Measurements from ENCODE around the gene ATN1.

ATN1 gene

GRCh38 chr12:6923003-6923732, 4.6 kb upstream of the ATN1 start:
- TF ChIP-seq JUND (IDR thresholded peaks at IDR 0.05; ENCODE audit: low read depth): no peak
- DNase-seq (ENCODE audit: low read depth in 1 of 2, low spot score in 1 of 2): no peak
- in situ Hi-C loops (cut with HindIII; ENCODE audit: low pct_unique_long_range_greater_than_20kb, low sequenced_read_pairs): no loop called here

- in situ Hi-C loops (cut with HindIII; ENCODE audit: low pct_unique_long_range_greater_than_20kb, low sequenced_read_pairs): no loop called here
- no peak for DNase-seq (ENCODE audit: low read depth in 1 of 2, low spot score in 1 of 2)
- no peak for TF ChIP-seq JUND (IDR thresholded peaks at IDR 0.05; ENCODE audit: low read depth)
Measured at GRCh38 chr12:6923851-6924250, 3.9 kb upstream of the ATN1 start.

DNA sequence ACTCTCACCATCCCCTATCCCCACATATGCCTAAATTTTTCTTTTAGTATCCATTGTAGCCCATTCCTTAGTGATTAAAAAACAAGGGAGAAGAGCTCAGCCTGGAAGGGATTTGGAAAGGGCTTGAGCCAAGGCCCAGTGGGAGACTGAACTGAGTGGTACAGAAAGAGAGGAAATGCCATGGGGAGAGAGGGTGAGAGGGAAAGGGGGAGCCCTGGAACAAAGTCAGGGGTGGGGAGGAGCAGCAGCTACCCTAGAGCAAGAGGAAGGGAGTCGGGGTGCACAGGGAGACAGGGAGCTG, 2.6 kb upstream of the ATN1 start:
- TF ChIP-seq JUND (IDR thresholded peaks at IDR 0.05; ENCODE audit: low read depth): no peak
- in situ Hi-C loops (cut with HindIII; ENCODE audit: low pct_unique_long_range_greater_than_20kb, low sequenced_read_pairs): no loop called here
- no peak for DNase-seq (ENCODE audit: low read depth in 1 of 2, low spot score in 1 of 2)

GRCh38 chr12:6925540-6926279, 2.0 kb upstream of the ATN1 start:
- TF ChIP-seq JUND (IDR thresholded peaks at IDR 0.05; ENCODE audit: low read depth): 0 out of 2 replicates have a peak, but pooled peaks have one; percentile 13
- DNase-seq (ENCODE audit: low read depth in 1 of 2, low spot score in 1 of 2): peak in 1 of 2 experiments; percentile 78
- in situ Hi-C loops (cut with HindIII; ENCODE audit: low pct_unique_long_range_greater_than_20kb, low sequenced_read_pairs): no loop called here

DNA sequence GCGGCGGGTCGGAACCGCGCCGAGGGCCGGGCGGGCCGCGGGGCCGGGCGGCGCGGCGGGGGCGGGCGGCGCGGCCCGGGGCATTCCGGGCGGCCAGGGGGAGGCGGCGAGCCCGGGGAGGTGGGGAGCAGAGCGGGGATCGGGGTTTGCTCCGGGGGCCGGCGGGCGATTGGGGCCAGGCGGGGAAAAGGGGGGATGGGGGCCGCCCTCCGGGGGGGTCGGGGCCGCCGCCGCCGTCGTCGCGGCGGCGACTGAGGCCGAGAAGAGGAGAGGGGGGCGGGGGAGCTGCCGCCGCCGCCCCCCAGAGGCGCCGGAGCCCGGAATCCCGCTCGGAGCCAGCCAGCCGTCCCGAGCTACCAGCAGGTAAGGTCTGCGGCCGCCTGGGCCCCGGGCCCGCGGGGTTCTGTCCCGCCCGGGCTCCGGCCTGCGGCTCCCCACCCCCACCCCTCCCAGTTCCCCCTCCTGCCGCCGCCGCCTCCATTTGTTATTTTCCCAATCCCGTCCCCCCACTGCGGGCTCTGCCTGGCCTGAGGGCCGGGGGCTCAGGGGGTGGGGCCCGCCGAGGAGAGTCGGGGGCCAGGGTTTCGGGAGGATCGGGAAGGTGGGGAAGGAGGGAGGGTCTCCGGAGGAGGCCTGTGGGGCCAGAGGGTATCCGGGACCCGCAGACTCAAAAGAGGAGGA, 403 bp downstream of the ATN1 start:
- DNase-seq (ENCODE audit: low read depth in 1 of 2, low spot score in 1 of 2): no peak
- no peak for TF ChIP-seq JUND (IDR thresholded peaks at IDR 0.05; ENCODE audit: low read depth)
- in situ Hi-C loops (cut with HindIII; ENCODE audit: low pct_unique_long_range_greater_than_20kb, low sequenced_read_pairs): no loop called here

DNA sequence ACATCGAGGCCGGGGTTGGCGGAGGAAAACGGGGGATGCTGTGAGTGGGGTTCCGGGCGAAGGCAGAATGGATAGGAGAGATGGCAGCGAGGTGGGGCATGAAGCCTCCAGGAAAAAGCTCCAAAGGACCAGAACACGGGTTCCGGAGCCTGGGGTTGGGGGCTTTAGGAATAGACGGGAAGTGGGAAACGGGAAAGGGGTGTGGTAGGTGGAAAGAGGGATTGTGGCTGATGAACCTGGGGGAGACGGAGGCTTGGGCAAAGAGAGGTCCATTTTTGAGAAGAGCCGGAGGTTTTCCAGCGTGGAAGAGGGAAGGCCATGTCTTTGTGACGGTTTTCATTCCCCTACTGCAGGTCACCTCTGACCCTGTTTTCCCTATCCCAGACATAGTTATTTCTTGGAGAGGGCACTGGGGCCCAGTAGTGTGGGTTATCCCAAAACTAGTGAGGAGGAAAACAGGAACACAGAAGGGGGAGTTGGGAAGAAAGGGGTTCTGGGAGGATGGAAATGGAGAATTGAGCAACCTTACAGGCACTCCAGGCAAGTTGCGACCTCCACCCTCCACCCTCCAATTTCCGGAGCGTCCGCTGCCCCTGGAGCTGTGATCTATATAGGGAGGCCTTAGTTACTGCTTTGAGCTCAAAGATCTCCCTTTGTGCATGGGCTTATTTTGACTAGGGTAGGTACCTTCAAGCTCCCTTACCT, 1.1 kb downstream of the ATN1 start:
- no peak for DNase-seq (ENCODE audit: low read depth in 1 of 2, low spot score in 1 of 2)
- TF ChIP-seq JUND (IDR thresholded peaks at IDR 0.05; ENCODE audit: low read depth): no peak
- in situ Hi-C loops (cut with HindIII; ENCODE audit: low pct_unique_long_range_greater_than_20kb, low sequenced_read_pairs): no loop called here

DNA sequence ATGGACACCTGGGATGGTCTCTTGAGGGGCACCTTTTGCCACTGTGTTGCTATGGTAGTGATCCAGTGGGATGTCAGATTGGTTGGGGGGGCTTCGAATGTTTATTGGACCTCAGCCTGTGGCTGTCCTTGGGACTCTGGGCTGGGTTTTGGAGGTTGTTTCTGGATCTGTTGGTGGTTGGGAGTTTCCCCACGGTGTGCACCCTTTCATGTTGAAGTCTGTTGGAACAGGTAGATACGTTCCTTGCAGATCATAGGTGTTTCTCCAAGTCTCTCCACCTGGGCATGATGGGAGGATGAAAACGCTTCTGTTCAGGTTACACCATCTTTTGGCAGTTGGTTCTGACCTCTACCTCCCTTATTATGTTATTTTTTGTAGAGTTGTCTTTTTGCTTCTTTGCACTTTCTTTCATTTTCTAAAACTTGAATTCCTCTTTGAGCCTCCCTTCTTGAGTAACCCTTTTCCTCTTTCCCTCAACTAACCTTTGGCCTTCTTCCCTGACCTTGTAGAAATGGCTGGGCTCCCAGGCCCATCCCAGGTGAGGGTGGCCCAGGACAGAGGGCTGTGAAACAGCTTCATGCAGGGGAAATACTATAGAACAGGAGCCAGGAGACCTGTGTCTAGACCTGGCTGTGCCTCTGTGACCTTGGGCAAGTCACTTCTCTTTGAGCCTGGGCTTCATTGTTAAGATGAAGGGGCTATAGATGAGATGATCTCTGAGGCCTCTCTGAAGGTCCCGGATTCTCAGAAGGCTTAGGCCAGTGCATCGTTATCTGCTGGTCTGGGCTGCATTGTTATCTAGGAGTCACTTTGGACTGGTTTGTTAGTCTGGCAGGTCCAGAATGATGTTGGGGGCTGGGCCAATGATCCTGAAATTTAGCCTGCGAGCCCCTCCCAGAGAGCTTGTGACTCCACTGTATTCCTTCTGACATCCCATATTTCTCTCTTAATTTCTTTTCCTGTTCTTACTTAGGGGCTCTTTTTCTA, 2.0 kb downstream of the ATN1 start:
- in situ Hi-C loops (cut with HindIII; ENCODE audit: low pct_unique_long_range_greater_than_20kb, low sequenced_read_pairs): no loop called here
- no peak for TF ChIP-seq JUND (IDR thresholded peaks at IDR 0.05; ENCODE audit: low read depth)

DNA sequence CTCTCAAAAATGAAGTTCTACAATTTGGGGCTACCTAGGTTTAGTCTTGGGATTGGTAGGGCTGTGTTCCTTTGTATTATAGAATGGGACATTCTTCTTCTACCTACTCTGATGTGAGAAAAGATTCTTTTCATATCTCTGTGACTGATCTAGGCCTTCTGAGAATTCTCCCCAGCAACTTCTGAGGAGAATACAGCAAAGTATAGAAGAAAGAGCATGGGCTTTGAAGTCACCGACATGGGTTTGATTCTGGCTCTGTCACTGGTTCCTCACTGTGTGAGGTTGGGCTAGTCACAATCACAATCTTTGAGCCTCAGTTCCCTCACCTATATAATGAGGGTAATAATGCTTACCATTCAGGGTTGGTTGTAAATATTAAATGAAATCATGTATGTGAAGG, 5.0 kb downstream of the ATN1 start:
- TF ChIP-seq JUND (IDR thresholded peaks at IDR 0.05; ENCODE audit: low read depth): no peak
- no peak for DNase-seq (ENCODE audit: low read depth in 1 of 2, low spot score in 1 of 2)
- in situ Hi-C loops (cut with HindIII; ENCODE audit: low pct_unique_long_range_greater_than_20kb, low sequenced_read_pairs): no loop called here

More for the DNA sequence above, 2.0 kb downstream of the ATN1 start:
- DNase-seq (ENCODE audit: low read depth in 1 of 2, low spot score in 1 of 2): no peak

DNA sequence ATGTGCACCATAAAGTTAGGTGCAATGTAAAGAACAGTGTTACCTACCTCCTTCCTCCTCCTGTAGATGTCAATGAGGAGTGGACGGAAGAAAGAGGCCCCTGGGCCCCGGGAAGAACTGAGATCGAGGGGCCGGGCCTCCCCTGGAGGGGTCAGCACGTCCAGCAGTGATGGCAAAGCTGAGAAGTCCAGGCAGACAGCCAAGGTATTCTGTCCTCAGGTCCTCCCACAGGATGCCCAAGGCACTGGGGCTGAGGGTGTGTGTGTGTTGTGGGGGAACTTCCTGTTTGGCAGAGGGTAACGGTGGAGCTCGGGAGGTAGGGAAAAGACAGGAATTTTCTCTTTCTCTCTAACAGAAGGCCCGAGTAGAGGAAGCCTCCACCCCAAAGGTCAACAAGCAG, 6.4 kb downstream of the ATN1 start:
- in situ Hi-C loops (cut with HindIII; ENCODE audit: low pct_unique_long_range_greater_than_20kb, low sequenced_read_pairs): no loop called here
- no peak for TF ChIP-seq JUND (IDR thresholded peaks at IDR 0.05; ENCODE audit: low read depth)
- DNase-seq (ENCODE audit: low read depth in 1 of 2, low spot score in 1 of 2): no peak

GRCh38 chr12:6935371-6936193, 7.8 kb downstream of the ATN1 start:
- DNase-seq (ENCODE audit: low read depth in 1 of 2, low spot score in 1 of 2): no peak
- no peak for TF ChIP-seq JUND (IDR thresholded peaks at IDR 0.05; ENCODE audit: low read depth)
- in situ Hi-C loops (cut with HindIII; ENCODE audit: low pct_unique_long_range_greater_than_20kb, low sequenced_read_pairs): no loop called here

GRCh38 chr12:6936194-6936635, 8.5 kb downstream of the ATN1 start:
- in situ Hi-C loops (cut with HindIII; ENCODE audit: low pct_unique_long_range_greater_than_20kb, low sequenced_read_pairs): no loop called here
- TF ChIP-seq JUND (IDR thresholded peaks at IDR 0.05; ENCODE audit: low read depth): no peak
- no peak for DNase-seq (ENCODE audit: low read depth in 1 of 2, low spot score in 1 of 2)
